Measurements from ENCODE around the gene NMT1.
A peak's percentile ranks its signal among the peaks of the same experiment; 100 is the strongest.

The NMT1 gene

DNA sequence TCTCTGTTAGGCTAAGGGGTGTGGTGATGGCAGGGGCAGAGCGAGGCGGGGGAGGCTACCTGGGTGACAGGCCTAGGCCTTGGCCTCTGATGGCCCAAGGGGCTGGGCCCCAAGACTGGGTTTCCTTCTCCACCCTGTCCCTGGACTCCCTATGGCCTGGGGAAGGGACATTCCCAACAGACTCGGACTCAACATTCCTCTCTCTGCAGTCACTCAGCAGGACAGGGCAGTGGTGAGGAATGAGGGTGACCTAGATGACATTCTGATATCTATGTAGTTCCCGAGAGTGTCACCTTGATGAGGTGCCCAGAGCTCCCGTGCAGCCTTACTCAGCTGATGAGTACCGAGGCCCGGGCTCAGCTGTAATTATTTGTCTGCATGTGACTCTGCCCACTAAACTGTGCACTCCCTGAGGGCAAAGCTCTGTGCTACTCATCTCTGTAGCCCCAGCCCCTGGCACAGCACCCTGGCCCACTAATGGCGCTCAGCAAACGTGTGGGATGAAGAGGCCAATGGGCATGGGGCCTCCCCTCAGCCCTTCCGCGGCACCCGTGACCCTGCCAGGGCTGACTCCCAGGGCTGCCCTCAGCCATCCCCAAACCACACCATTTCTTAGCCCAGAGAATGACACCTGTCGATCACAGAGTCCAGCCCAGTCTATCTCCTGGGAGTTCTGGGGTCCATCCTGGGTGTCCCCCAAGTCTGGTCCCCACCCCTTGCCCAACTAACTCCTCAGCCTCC lies 69.0 kb downstream of the NMT1 start:
- Histone ChIP-seq H3K36me3 (ENCODE audit: control insufficient read depth, insufficient read depth, low read length) (no peaks in the 10 kb centered on the region), H3K4me1 (ENCODE audit: control insufficient read depth, insufficient read depth, low read length) (0 out of 2 replicates have a peak, but pooled peaks cover 4% of the 10 kb centered on the region), H3K9me3 (ENCODE audit: control insufficient read depth, insufficient read depth, low read length) (no peaks in the 10 kb centered on the region), H3K27me3 (ENCODE audit: control insufficient read depth, insufficient read depth, low read length) (no peaks in the 10 kb centered on the region), H3K4me3 (ENCODE audit: low read length) (no peak overlapping the region), H3K27ac (ENCODE audit: low read length) (no peak overlapping the region)
- DNase-seq (ENCODE audit: low read depth, low spot score), result no peak
- WGBS (ENCODE audit: insufficient coverage, insufficient read length), result no CpG with 5 or more reads among the region's 13 CpGs

GRCh38 chr17:45130681-45131615 lies 69.8 kb downstream of the NMT1 start:
- Histone ChIP-seq H3K4me3 (ENCODE audit: low read length) (no peak overlapping the region), H3K27me3 (ENCODE audit: control insufficient read depth, insufficient read depth, low read length) (no peaks in the 10 kb centered on the region), H3K36me3 (ENCODE audit: control insufficient read depth, insufficient read depth, low read length) (no peaks in the 10 kb centered on the region), H3K9me3 (ENCODE audit: control insufficient read depth, insufficient read depth, low read length) (no peaks in the 10 kb centered on the region), H3K27ac (ENCODE audit: low read length) (no peak overlapping the region), H3K4me1 (ENCODE audit: control insufficient read depth, insufficient read depth, low read length) (0 out of 2 replicates have a peak, but pooled peaks cover 4% of the 10 kb centered on the region)
- DNase-seq (ENCODE audit: low read depth, low spot score), result no peak
- no CpG with 5 or more reads among the region's 17 CpGs for WGBS (ENCODE audit: insufficient coverage, insufficient read length)

- Histone ChIP-seq H3K4me1 (ENCODE audit: control insufficient read depth, insufficient read depth, low read length) (0 out of 2 replicates have a peak, but pooled peaks cover 4% of the 10 kb centered on the region), H3K4me3 (ENCODE audit: low read length) (peak overlapping the region; percentile 56; the same call in 1 of the 2 replicates)
- no peak for DNase-seq (ENCODE audit: low read depth, low spot score)
These were observed 70.7 kb downstream of the NMT1 start for GRCh38 chr17:45131616-45132319.

GRCh38 chr17:45132320-45132571 lies 71.1 kb downstream of the NMT1 start, which contains the start of gene PLCD3:
TSS of gene PLCD3 (minus strand) at chr17:45132515. CDS start at chr17:45132410, 105 bp downstream.
- Histone ChIP-seq H3K27ac (ENCODE audit: low read length) (no peak within 1 kb of the TSS), H3K36me3 (ENCODE audit: control insufficient read depth, insufficient read depth, low read length) (no peaks in the 10 kb centered on the region), H3K4me1 (ENCODE audit: control insufficient read depth, insufficient read depth, low read length) (0 out of 2 replicates have a peak, but pooled peaks cover 4% of the 10 kb centered on the region), H3K27me3 (ENCODE audit: control insufficient read depth, insufficient read depth, low read length) (no peaks in the 10 kb centered on the region), H3K9me3 (ENCODE audit: control insufficient read depth, insufficient read depth, low read length) (no peaks in the 10 kb centered on the region), H3K4me3 (ENCODE audit: low read length) (peak within 1 kb of the TSS; percentile 56; the same call in 1 of the 2 replicates)
- no CpG with 5 or more reads among the region's 36 CpGs for WGBS (ENCODE audit: insufficient coverage, insufficient read length)
- DNase-seq (ENCODE audit: low read depth, low spot score), result no peak

More at GRCh38 chr17:45131616-45132319, 70.7 kb downstream of the NMT1 start:
- H3K9me3 ChIP-seq (ENCODE audit: control insufficient read depth, insufficient read depth, low read length), result no peaks in the 10 kb centered on the region
- H3K36me3 ChIP-seq (ENCODE audit: control insufficient read depth, insufficient read depth, low read length), result no peaks in the 10 kb centered on the region
- H3K27me3 ChIP-seq (ENCODE audit: control insufficient read depth, insufficient read depth, low read length), result no peaks in the 10 kb centered on the region
- no CpG with 5 or more reads among the region's 46 CpGs for WGBS (ENCODE audit: insufficient coverage, insufficient read length)
- no peak overlapping the region for H3K27ac ChIP-seq (ENCODE audit: low read length)

DNA sequence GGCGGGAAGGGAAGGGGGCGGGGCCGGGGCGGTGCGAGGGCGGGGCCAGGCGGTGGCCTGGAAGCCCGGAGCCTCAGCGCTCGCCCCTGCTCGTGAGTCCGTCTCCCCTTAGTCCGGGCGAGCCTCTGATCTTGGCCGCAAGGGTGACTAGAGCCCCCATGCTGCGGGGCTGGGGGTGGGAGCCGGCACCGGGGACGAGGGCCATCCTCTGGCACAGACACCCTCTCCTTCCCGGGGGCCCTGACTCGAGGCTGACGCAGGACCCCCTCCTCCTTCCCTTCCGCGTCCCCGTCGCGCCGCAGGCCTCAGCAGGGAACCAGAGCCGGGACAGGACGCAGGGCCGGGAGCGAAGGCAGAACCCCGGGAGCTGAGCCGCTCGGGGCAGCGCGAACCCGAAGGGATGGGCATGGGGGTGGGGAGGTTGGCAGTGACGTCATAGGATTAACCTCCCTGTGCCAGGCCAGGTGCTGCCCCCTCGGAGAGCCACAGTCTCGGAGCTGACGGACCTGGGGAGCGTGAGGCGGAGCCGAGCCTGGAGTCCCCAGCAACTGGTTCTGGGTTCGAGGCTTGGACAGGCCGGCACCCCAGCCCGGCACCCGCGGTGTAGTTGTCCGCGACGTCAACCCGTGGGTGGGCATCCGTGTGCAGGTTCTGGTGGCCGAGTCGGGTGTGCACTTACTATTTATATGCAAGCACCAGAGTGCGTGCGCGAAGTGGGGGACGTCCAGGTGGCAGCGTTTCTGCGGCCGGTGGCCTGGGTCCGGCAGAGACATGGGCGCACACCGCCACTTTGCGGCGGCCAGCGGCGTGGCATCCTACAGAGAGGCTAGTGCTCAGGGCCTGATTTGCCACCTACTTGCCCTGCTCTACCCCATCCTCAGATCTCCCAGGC lies 71.7 kb downstream of the NMT1 start:
- no peaks in the 10 kb centered on the region for H3K27me3 ChIP-seq (ENCODE audit: control insufficient read depth, insufficient read depth, low read length)
- H3K27ac ChIP-seq (ENCODE audit: low read length), result no peak overlapping the region
- no CpG with 5 or more reads among the region's 71 CpGs for WGBS (ENCODE audit: insufficient coverage, insufficient read length)
- peaks cover under 1% of the 10 kb centered on the region; the same call in 1 of the 2 replicates for H3K36me3 ChIP-seq (ENCODE audit: control insufficient read depth, insufficient read depth, low read length)
- H3K9me3 ChIP-seq (ENCODE audit: control insufficient read depth, insufficient read depth, low read length), result no peaks in the 10 kb centered on the region
- H3K4me1 ChIP-seq (ENCODE audit: control insufficient read depth, insufficient read depth, low read length), result no peaks in the 10 kb centered on the region
- DNase-seq (ENCODE audit: low read depth, low spot score), result no peak
- H3K4me3 ChIP-seq (ENCODE audit: low read length), result peak overlapping the region; percentile 34; the same call in 1 of the 2 replicates

- no CpG with 5 or more reads among the region's 40 CpGs for WGBS (ENCODE audit: insufficient coverage, insufficient read length)
- peak; percentile 96 for DNase-seq (ENCODE audit: low read depth, low spot score)
- Histone ChIP-seq H3K4me3 (ENCODE audit: low read length) (peak within 1 kb of the TSS; percentile 42; the same call in 1 of the 2 replicates), H3K27ac (ENCODE audit: low read length) (no peak within 1 kb of the TSS), H3K36me3 (ENCODE audit: control insufficient read depth, insufficient read depth, low read length) (peaks cover 3% of the 10 kb centered on the region; the same call in 1 of the 2 replicates), H3K27me3 (ENCODE audit: control insufficient read depth, insufficient read depth, low read length) (no peaks in the 10 kb centered on the region), H3K9me3 (ENCODE audit: control insufficient read depth, insufficient read depth, low read length) (no peaks in the 10 kb centered on the region), H3K4me1 (ENCODE audit: control insufficient read depth, insufficient read depth, low read length) (no peaks in the 10 kb centered on the region)
These were observed 74.3 kb downstream of the NMT1 start, which contains the start of gene ACBD4 for GRCh38 chr17:45135192-45135977. TSS of gene ACBD4 (plus strand) at chr17:45135687. CDS start at chr17:45136145, 458 bp downstream.

DNA sequence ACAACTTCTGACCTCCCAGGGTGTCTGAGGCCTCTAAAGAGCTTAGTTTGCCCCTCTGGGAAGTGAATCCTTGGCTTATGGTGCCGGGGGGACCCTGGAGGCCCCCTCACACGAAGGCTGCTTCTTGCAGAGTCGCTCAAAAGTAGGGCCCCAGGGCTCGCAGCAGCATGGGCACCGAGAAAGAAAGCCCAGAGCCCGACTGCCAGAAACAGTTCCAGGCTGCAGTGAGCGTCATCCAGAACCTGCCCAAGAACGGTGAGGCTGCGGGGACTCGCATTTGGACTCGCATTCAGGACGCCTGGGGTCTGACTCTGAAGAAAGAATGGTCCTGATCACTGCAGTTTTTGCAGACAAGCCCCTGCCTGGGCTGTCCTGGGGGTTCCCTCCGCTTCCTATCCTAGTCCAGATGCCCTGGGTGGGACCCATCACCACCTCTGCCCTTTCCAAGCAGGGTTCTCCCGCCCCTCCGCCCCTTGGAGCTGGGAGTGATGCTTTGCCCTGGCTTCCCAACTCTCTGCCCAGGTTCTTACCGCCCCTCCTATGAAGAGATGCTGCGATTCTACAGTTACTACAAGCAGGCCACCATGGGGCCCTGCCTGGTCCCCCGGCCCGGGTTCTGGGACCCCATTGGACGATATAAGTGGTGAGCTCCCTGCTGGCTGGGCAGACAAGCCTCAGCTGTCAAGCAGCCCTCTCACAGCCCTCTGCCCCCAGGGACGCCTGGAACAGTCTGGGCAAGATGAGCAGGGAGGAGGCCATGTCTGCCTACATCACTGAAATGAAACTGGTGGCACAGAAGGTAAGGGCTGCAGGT lies 75.1 kb downstream of the NMT1 start:
- no peaks in the 10 kb centered on the region for H3K27me3 ChIP-seq (ENCODE audit: control insufficient read depth, insufficient read depth, low read length)
- no peaks in the 10 kb centered on the region for H3K9me3 ChIP-seq (ENCODE audit: control insufficient read depth, insufficient read depth, low read length)
- no peak overlapping the region for H3K27ac ChIP-seq (ENCODE audit: low read length)
- H3K36me3 ChIP-seq (ENCODE audit: control insufficient read depth, insufficient read depth, low read length), result peaks cover 3% of the 10 kb centered on the region; the same call in 1 of the 2 replicates
- WGBS (ENCODE audit: insufficient coverage, insufficient read length), result no CpG with 5 or more reads among the region's 21 CpGs
- DNase-seq (ENCODE audit: low read depth, low spot score), result no peak
- peak overlapping the region; percentile 42; the same call in 1 of the 2 replicates for H3K4me3 ChIP-seq (ENCODE audit: low read length)
- no peaks in the 10 kb centered on the region for H3K4me1 ChIP-seq (ENCODE audit: control insufficient read depth, insufficient read depth, low read length)

DNA sequence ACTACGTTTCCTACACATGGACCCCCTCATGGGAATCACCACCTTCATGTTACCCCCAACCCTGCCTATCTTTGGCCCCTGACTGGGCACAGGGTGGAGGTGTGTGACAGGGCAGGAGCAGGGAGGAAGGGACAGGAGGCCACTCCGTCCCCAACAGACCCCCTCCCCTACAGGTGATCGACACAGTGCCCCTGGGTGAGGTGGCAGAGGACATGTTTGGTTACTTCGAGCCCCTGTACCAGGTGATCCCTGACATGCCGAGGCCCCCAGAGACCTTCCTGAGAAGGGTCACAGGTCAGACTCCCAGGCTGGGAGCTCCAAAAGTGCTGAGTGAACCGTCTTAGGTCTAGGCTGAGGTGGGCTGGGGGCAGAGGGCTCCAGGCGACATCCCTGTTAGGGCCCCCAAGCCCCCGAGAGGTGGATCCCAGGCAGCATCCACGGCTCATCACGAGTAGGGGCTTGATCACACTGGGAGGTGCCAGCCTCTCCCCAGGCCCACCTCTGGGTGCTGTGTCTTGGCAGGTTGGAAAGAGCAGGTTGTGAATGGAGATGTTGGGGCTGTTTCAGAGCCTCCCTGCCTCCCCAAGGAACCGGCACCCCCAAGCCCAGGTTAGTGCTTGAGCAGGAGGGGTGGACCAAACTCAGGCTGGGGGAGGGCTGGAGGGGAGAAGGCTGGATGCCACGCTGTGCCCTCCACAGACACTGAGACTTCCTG lies 75.9 kb downstream of the NMT1 start:
- no peaks in the 10 kb centered on the region for H3K4me1 ChIP-seq (ENCODE audit: control insufficient read depth, insufficient read depth, low read length)
- no peak for DNase-seq (ENCODE audit: low read depth, low spot score)
- no peak overlapping the region for H3K4me3 ChIP-seq (ENCODE audit: low read length)
- no CpG with 5 or more reads among the region's 12 CpGs for WGBS (ENCODE audit: insufficient coverage, insufficient read length)
- H3K27me3 ChIP-seq (ENCODE audit: control insufficient read depth, insufficient read depth, low read length), result no peaks in the 10 kb centered on the region
- peaks cover 3% of the 10 kb centered on the region; the same call in 1 of the 2 replicates for H3K36me3 ChIP-seq (ENCODE audit: control insufficient read depth, insufficient read depth, low read length)
- no peak overlapping the region for H3K27ac ChIP-seq (ENCODE audit: low read length)
- H3K9me3 ChIP-seq (ENCODE audit: control insufficient read depth, insufficient read depth, low read length), result no peaks in the 10 kb centered on the region
